ENCODE data around the gene MAD1L1. TPM values are rescaled to one million over a fixed set of nuclear protein-coding genes. Genes with fewer than 3 reads are reported as not detected.

MAD1L1 gene
- total RNA-seq, 1 donor from 2014 or later = 57.4 TPM

DNA sequence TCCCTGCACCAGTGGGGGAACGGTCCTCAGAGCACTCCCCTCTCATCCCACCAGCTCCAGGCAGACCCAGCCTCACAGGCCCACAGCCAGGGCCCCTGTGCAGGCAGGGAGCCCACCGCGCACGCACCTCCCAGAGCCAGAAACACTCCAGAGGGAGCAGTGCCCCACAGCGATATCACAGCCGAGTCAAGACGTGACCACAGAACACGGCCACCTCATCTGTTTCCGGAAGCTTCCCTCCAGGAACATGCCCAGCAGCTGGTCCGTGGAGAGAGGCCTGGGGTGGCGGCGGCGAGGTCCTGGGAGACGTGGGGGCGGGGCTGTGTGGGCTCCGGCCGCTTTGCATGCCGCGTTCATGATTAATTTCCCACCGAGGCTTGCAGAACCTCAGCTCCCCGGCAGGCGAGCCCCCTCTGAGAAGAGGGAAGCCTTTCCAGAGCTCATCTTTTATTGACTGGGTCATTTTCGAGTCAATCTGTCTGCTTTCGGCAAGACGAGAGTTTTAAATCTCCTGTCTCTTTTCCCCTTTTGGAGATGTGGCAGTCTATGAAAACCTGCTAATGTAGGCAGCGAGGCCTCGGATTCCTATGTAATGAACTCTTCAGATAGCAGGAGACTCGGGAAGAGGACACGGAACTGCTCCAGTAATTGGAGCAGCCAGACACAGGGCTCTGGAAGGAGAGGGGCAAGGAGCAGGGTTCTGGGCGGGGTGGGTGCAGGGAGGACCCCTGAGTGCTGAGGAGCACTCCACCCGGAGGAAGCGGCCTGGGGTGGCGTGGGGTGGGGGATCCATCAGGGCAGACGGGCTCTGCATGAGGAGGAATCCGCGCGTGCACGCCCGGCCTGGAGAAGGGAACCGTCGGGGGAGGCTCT, 319.9 kb downstream of the MAD1L1 start:
- DNase-seq (ENCODE audit: low read depth) (no peak), FAIRE-seq (no peak)
- no peaks in the 10 kb centered on the region for H3K27me3 ChIP-seq (ENCODE audit: control insufficient read depth, insufficient read depth, low read length)
- no peak for TF ChIP-seq CTCF (IDR thresholded peaks at IDR 0.05; ENCODE audit: insufficient read depth, low read length, severe bottlenecking)
- no peaks in the 10 kb centered on the region for H3K36me3 ChIP-seq (ENCODE audit: control insufficient read depth, insufficient read depth, low read length)
- no peak overlapping the region for H3K4me3 ChIP-seq (ENCODE audit: low read depth, low read length)

DNA sequence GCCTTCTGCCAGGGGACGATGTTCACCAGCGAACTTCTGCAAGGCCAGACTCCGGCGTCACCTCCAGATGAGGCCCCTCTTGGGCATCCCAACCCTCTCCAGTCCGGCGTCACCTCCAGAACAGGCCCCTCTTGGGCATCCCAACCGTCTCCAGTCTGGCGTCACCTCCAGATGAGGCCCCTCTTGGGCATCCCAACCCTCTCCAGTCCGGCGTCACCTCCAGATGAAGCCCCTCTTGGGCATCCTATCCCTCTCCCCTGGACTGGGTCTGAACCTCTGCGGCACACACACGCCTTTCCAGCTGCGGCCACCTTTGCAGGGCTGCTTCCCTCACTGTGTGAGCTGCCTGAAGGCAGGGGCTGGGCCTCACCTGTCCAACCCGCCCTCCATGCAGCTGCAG, 321.2 kb downstream of the MAD1L1 start:
- TF ChIP-seq CTCF (IDR thresholded peaks at IDR 0.05; ENCODE audit: insufficient read depth, low read length, severe bottlenecking) = no peak
- no peaks in the 10 kb centered on the region for H3K36me3 ChIP-seq (ENCODE audit: control insufficient read depth, insufficient read depth, low read length)
- no peak for FAIRE-seq
- no peaks in the 10 kb centered on the region for H3K27me3 ChIP-seq (ENCODE audit: control insufficient read depth, insufficient read depth, low read length)
- no peak for DNase-seq (ENCODE audit: low read depth)
- H3K4me3 ChIP-seq (ENCODE audit: low read depth, low read length) = no peak overlapping the region

DNA sequence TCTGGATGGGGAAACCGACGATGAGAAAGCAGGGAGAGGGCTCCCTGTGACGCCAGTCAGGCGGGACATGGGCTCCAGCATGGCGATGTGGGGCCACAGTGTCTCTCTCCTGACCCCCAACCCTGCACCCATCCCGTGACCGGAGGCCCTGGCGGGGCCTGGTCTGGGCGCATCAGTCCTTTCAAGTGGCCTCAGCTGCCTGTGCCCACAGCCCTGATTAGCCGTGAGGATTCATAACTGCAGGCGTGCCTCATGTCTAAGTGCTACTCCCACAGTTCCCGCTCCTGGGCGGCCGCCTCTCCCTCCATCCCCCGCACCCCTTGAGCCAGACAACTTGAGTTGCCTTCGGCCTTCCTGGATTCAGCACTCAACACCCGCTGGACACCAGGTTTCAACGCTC, 321.9 kb downstream of the MAD1L1 start:
- TF ChIP-seq CTCF (IDR thresholded peaks at IDR 0.05; ENCODE audit: insufficient read depth, low read length, severe bottlenecking) = no peak
- no peak for FAIRE-seq
- Histone ChIP-seq H3K36me3 (ENCODE audit: control insufficient read depth, insufficient read depth, low read length) (no peaks in the 10 kb centered on the region), H3K27me3 (ENCODE audit: control insufficient read depth, insufficient read depth, low read length) (no peaks in the 10 kb centered on the region), H3K4me3 (ENCODE audit: low read depth, low read length) (no peak overlapping the region)
- DNase-seq (ENCODE audit: low read depth) = no peak

DNA sequence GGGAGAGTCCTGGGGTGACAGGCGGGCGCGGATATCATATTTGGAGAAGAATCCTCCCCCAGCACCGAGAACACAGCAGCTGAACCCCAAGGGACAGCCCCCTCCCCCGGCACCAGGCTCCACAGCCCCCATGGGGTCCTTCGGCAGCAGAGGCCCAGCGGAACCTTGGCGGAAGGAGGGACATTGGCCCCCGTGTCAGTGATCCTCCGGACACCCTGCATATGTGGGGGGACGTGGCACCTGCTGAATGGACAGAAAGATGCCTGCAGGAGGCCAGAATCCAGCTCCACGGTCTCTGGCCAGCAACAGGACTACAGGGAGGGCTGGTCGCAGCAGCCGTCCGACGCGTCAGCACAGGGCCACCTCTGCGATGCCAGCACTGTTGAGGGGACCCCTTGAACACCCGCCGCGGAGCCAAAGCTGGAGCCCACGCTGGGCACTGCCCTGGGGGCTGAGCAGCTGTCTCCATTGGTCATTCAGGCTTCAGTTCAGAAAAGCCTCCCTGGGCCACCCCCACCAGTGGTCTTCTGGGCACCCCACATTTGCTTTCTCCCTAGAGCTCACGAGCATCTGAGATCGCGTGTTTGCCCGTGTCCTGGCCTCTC, 322.6 kb downstream of the MAD1L1 start:
- no peak for FAIRE-seq

GRCh38 chr7:1909476-1909875, 323.3 kb downstream of the MAD1L1 start:
- Histone ChIP-seq H3K4me3 (ENCODE audit: low read depth, low read length) (no peak overlapping the region), H3K27me3 (ENCODE audit: control insufficient read depth, insufficient read depth, low read length) (no peaks in the 10 kb centered on the region), H3K36me3 (ENCODE audit: control insufficient read depth, insufficient read depth, low read length) (no peaks in the 10 kb centered on the region)
- no peak for TF ChIP-seq CTCF (IDR thresholded peaks at IDR 0.05; ENCODE audit: insufficient read depth, low read length, severe bottlenecking)
- DNase-seq (ENCODE audit: low read depth) (no peak), FAIRE-seq (no peak)

More for the DNA sequence above, 322.6 kb downstream of the MAD1L1 start:
- TF ChIP-seq CTCF (IDR thresholded peaks at IDR 0.05; ENCODE audit: insufficient read depth, low read length, severe bottlenecking) = no peak
- H3K4me3 ChIP-seq (ENCODE audit: low read depth, low read length) = no peak overlapping the region
- no peaks in the 10 kb centered on the region for H3K27me3 ChIP-seq (ENCODE audit: control insufficient read depth, insufficient read depth, low read length)
- DNase-seq (ENCODE audit: low read depth) = no peak
- no peaks in the 10 kb centered on the region for H3K36me3 ChIP-seq (ENCODE audit: control insufficient read depth, insufficient read depth, low read length)

Measured in bronchial epithelial cell (primary cell).